AG04450 (cell line): ENCODE measurements around the gene PAX5. TPM values are rescaled to one million over a fixed set of nuclear protein-coding genes. Genes with fewer than 3 reads are reported as not detected.

Experiments used
- CTCF ChIA-PET: fragments of 300-600, 350-600 bp; formaldehyde crosslinking; extraction: SDS; loops from one replicate; lab custom pipeline; 2022; ENCODE audit warnings: antibody characterized with exemption, inconsistent platforms; lab: Charles Lee
- POLR2A ChIA-PET: fragments of 350-600 bp; formaldehyde crosslinking; extraction: SDS; loops from one replicate; lab custom pipeline; 2021; ENCODE audit warnings: antibody characterized with exemption, inconsistent platforms; lab: Yijun Ruan, JAX
- DNase-seq: peaks from one replicate; pipeline ENCODE4 v3.0.0-alpha.2; 2011; ENCODE audit warnings: low read depth, low spot score
- H3K27ac ChIP-seq: one replicate; pipeline ENCODE4 v1.5.1; 2012; ENCODE audit warnings: low read depth, low read length, control low read depth
- H3K27me3 ChIP-seq: one replicate; pipeline ENCODE4 v1.6.0; 2012; ENCODE audit warnings: low read length; ENCODE audit not compliant: control insufficient read depth, insufficient read depth
- H3K4me3 ChIP-seq: 2 replicates; pipeline ENCODE4 v1.5.1; 2011; ENCODE audit warnings: mild to moderate bottlenecking, low read depth, low read length, control low read depth
- H3K9me3 ChIP-seq: 2 replicates; pipeline ENCODE4 v1.5.1; 2012; ENCODE audit warnings: low read length; ENCODE audit not compliant: control insufficient read depth, insufficient read depth
- polyA plus RNA-seq: library from polyadenylated mRNA; depleted of rRNA; stranded (reverse); fragments of >200 nt; gene quantifications from 2 replicates; pipeline ENCODE4 v1.2.3, GENCODE V29; 2011
- TF ChIP-seq, protein P1 (sequence below): IDR thresholded peaks from 2 replicates; pipeline ENCODE4 v1.5.1; 2011; ENCODE audit warnings: low read depth, low read length, control low read depth, inconsistent platforms

PAX5 gene
- polyA plus RNA-seq, 1 experiment: not detected

DNA sequence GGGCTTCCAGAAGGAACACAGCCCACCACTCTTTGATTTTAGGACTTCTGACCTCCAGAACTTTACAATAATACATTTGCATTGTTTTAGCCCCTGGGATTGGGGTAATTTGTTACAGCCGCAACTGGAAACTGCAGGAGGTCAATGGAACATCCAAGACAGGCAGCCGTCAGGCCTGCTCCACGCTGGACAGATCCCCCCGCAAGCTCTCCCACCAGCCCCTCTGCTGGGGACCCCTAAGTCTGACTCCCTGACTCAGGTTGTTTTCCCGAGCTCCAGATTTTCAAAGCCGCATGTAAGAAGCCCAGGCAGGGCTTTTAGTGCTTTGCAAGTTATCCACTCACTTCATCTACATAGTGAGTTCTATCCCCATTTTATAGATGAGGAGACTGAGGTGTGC is 127.6 kb downstream of the PAX5 start:
- no peak overlapping the region for H3K4me3 ChIP-seq
- H3K27ac ChIP-seq: no peak overlapping the region
- no peak for DNase-seq
- ChIA-PET CTCF (interaction anchor here (0.6 kb wide), 1 partner anchor 23 kb away, joined by 3 read pairs; no protein-coding TSS in a partner anchor), POLR2A (no interaction called here)
- H3K9me3 ChIP-seq: no peaks in the 10 kb centered on the region
- H3K27me3 ChIP-seq: peaks cover 48% of the 10 kb centered on the region
- TF ChIP-seq, protein P1, sequence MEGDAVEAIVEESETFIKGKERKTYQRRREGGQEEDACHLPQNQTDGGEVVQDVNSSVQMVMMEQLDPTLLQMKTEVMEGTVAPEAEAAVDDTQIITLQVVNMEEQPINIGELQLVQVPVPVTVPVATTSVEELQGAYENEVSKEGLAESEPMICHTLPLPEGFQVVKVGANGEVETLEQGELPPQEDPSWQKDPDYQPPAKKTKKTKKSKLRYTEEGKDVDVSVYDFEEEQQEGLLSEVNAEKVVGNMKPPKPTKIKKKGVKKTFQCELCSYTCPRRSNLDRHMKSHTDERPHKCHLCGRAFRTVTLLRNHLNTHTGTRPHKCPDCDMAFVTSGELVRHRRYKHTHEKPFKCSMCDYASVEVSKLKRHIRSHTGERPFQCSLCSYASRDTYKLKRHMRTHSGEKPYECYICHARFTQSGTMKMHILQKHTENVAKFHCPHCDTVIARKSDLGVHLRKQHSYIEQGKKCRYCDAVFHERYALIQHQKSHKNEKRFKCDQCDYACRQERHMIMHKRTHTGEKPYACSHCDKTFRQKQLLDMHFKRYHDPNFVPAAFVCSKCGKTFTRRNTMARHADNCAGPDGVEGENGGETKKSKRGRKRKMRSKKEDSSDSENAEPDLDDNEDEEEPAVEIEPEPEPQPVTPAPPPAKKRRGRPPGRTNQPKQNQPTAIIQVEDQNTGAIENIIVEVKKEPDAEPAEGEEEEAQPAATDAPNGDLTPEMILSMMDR: no peak

DNA sequence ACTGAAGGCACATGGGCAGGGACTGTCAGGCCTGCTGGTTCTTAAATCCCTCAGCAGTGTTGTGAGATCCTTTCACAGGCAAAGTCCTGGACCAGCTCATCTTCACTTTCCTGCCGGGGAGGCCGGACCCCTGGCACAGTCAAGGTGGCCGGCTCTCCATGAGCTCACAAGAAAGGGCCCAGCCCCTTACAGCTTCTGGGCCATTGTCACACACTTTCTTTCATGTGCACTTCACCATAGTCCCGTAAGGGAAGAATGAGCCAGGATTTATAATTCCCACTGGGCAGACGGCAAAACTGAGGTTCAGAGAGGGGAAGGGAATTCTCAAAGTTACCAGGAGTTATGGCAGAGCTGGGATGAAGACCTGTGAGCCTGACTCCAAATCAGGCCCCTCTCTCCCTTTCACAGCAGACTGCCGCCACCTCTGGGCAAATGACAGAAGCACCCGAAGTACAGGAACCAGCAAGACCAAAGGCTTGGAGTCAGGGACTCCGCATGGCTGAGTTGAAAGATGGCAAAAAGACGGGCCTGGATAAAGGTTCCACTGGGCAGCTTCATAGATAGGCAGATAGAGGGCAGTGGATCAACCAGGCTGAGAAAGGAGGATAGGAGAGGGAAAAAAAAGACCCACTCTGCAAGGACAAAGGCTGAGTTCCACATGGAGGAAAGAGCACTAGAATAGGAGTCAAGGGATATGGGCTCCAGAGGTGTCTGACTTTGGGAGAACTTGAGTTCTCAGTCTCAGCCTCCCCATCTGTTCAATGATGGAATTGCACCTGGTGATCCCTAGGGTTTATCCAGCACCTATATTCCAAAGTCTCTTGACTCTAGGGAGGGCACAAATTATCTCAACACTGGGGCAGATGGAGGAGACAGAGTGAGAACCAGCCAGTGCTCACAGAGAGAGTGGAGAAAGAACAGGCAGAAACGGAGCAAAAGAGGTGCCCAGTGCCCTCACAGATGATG is 128.7 kb downstream of the PAX5 start:
- Histone ChIP-seq H3K9me3 (no peaks in the 10 kb centered on the region), H3K4me3 (no peak overlapping the region), H3K27ac (no peak overlapping the region), H3K27me3 (peaks cover 48% of the 10 kb centered on the region)
- TF ChIP-seq, protein P1: no peak
- ChIA-PET CTCF (interaction anchor here (2.2 kb wide), 1 partner anchor 32 kb away, joined by 11 read pairs; no protein-coding TSS in a partner anchor), POLR2A (no interaction called here)
- no peak for DNase-seq

DNA sequence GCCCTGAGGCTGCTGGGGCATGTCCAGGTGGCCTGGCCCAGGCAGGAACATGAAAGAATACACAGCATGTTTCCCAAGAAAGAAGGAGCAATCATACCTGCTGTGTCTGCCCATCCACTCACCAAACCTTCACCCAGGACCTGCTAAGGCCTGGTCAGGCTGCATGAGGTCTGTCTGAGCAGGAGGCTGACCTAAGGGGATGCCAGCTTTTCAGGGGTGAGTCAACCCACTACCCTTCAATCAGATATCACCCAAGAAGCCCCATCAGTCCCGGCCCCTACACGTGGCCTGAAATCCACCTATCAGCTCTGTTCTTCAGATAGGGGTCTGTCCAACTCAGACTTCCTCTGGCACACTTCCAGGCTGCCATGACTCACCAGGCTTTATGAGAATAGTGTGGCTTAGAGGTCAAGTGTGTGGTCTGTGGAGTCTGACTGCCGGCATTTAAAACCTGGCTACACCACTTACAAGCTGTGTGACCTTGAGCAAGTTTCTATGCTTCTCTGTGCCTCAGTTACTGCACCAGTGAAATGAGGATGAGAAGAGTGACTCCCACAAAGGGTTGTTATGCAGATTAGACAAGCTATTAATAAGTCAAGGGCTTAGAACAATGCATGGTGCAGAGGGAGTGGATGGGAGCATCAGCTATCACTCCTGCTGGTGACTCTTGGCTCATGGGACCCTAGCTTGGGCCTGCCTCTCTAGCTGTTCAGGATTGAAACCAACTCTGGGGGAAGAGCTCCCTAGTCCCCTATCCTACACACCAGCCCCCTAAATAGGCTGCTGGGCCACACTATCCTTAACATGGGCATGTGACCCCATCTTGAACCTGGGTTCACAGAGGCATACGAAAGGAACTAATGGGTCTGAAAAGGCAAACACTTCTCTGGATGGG is 130.3 kb downstream of the PAX5 start:
- no peak overlapping the region for H3K4me3 ChIP-seq
- no peak overlapping the region for H3K27ac ChIP-seq
- ChIA-PET CTCF (interaction anchor here (2.2 kb wide), 1 partner anchor 30 kb away, joined by 11 read pairs; no protein-coding TSS in a partner anchor), POLR2A (no interaction called here)
- no peak for DNase-seq
- TF ChIP-seq, protein P1: no peak
- peaks cover 46% of the 10 kb centered on the region for H3K27me3 ChIP-seq
- H3K9me3 ChIP-seq: no peaks in the 10 kb centered on the region; the same call in 1 of the 2 replicates

DNA sequence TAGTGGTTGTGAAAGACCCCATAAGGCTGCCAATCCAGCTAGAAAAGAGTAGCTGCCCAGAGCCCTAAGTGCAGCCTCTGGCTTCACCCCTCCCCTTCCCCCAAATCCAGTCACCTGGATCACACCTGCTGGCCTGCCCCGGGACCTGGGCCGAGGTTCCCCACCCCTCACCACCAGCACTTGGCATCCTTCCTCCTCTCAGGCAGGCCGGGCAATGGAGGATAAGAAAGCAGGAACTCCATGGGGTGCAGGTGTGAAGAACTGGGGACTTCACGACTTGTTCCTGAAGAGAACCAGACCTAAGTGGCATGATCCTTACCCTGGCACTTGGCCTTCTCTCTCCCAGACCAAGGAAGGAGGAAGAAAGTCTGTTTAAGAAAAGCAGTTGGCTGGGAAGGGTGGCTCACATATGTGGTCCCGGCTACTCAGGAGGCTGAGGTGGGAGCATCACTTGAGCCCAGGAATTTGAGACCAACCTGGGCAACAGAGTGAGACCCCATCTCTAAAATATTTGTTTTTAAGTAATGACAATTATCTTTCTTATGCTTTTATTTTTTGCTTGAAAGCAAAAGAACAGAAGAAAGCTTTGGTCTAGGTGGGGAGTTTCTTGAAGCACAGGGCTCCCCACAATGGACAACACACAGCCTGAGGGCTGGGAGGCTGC is 131.1 kb downstream of the PAX5 start:
- DNase-seq: no peak
- TF ChIP-seq, protein P1: no peak
- Histone ChIP-seq H3K9me3 (no peaks in the 10 kb centered on the region; the same call in 1 of the 2 replicates), H3K27me3 (peaks cover 47% of the 10 kb centered on the region), H3K4me3 (no peak overlapping the region), H3K27ac (no peak overlapping the region)
- POLR2A ChIA-PET: no interaction called here
- CTCF ChIA-PET: interaction anchor here (2.2 kb wide), 1 partner anchor 30 kb away, joined by 11 read pairs; no protein-coding TSS in a partner anchor
